GM21528 (cell line): ENCODE measurements around the gene PPP2R5A.
"Not testable (repeated sequence)": the region's sequence is repeated elsewhere in the genome, so short reads cannot be mapped to it uniquely, and the experiment has no call there.

ENCODE experiments used
- ATAC-seq: cut with Tn5 transposase; IDR thresholded peaks from one replicate; pipeline ENCODE4 v1.9.1; 2021; ENCODE audit warnings: mild to moderate bottlenecking, moderate library complexity; ENCODE audit not compliant: unreplicated experiment, low FRiP score

The PPP2R5A gene

DNA sequence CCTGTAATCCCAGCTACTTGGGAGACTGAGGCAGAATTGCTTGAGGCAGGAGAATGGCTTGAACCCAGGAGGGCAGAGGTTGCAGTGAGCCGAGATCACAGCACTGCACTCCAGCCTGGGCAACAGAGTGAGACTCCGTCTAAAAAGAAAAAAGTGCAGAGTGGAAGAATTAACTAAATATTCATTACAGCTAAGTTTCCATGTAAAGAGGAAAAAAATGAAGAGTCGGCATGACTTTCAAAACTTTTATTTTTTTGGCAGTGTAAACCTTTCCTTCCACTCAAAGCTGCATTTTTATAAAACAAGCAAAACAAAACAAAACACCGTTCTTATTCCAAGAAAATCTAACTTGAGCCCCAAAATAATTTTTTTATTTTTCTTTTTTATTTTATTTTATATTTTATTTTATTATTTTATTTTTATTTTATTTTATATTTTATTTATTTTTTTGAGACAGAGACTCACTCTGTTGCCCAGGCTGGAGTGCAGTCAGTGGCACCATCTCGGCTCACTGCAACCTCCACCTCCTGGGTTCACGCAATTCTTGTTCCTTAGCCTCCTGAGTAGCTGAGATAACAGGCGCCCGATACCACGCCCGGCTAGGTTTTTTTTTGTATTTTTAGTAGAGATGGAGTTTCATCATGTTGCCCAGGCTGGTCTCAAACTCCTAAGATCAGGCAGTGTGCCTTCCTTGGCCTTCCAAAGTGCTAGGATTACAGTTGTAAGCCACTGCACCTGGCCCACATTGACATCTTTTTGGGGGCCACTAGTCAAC, 66.6 kb downstream of the PPP2R5A start:
- ATAC-seq, result no peak

DNA sequence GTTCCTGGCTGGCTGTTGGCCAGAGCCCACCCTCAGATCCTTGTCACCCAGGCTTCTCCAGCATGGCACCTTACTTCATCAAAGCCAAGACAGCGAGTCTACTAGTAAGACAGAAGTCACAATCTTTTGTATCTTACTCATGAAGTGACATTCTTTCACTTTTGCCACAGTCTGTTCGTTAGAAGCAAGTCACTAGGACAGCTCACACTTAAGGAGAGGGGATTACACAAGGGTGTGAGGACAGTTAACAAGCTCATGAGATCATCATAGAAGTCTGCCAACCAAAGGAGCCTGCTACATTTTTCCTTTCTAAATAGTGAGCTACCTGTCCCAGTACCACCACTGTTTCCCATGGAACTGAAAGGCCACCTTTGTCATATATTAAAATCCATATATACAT, 68.0 kb downstream of the PPP2R5A start:
- no peak for ATAC-seq

DNA sequence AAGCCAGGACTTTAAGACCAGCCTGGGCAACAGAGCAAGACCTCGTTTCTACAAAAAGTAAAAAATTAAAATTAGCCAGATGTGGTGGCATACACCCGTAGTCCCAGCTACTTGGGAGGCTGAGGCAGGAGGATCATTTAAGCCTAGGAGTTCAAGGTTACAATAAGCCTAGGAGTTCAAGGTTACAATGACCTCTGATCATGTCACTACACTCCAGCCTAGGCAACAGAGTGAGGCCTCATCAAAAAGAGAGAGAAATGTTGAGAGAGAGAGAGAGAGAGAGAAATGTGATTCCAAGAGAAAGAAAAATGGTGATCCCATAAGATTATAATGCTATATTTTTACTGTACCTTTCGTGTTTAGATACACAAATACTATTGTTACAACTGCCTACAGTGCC, 69.3 kb downstream of the PPP2R5A start:
- no peak for ATAC-seq

DNA sequence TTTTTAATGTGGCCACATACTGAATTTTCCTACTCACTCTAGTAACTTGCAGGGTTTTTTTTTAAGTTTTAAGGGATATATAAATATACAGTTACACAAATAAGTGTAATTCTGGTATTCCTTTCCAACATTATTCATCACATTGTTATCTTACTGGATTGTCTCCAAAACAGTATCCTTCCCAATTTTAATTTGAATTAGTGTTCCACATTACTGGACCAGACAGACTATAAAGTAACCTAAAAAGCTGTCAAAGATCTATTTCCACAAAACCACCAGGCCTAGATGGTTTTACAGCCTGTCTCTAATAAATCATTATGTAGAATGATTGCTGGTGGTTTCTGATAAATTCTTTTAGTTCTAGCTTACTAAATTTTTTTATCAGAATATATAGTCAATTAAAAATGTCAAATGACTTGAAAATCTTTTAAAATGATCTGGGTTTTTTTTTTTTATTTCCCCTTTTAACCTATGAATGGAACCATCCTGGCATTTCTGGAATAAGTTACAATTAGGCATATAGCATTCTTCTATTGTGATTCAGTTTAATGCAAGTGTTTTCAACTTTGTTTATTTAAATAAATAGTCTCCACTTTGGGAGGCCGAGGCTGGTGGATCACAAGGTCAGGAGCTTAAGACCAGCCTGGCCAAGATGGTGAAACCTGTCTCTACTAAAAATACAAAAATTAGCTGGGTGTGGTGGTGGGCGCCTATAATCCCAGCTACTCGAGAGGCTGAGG, 70.2 kb downstream of the PPP2R5A start:
- ATAC-seq, result no peak

DNA sequence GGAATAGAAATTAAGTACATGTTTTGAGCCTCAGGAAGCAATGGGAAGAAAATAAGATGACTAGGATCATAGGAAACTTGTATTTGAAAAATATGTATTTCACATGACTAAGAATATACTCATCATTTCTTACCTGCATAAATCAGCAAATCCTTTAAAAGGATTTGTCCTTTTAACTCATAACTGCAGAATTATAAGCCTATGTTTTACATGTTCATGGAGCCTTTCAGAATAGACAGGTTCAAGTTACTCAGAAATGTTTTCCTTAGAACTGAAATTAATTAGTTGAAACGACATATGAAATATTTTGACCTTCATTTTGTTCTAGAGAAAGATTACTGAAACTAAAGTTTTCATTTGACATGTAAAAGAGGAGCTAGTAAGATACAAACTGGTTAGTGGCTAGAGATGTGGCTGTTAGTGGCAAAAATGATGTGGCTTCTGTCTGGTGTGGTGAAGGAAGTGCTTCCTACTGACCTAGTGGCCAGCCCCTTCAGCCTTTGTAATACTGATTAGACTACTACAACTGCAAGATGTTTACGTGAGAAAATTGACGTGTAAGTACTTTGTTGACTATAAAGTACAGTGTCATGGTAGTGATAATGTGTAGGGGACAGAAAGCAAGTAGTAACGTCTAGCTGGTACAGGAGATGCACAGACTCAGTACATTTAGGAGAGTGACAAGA, 74.7 kb downstream of the PPP2R5A start:
- no peak for ATAC-seq

DNA sequence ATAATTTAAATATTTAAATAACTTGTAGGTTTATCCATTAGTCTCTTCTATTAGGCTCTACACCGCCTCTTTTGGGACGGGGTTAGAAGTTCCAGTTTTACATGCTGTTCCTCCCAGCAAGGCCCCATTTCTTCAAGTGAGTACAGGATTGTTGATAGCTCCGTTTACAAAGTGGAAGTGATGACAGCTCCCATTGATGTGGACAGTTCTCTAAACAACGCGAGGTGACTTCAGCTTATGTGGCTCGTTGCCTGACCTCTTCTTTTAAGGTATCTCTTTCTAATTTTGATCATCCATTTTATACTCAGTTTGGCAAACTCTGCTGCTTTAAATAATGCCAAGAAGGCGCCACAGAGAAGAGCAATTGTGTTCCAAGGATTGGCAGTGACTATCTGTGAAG, 79.8 kb downstream of the PPP2R5A start:
- no peak for ATAC-seq

DNA sequence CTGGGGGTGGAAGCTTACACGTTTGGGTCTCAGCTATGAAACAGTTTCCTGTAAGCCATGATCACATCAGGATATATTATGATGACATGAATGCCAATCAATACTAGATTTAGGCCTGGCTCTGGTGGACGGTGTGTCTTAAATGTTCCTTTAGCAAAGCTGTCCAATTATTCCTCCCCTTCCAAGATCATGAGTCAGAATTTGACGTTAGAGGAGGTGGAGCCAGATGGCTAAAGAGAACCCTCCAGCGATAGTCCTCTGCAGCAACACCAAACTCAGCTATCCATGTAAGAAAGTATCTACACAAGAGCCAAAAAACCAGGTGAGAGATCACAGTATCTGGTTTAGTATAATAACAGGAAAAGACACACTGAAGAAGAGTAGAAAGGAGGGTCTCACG, 81.7 kb downstream of the PPP2R5A start:
- ATAC-seq, result no peak

DNA sequence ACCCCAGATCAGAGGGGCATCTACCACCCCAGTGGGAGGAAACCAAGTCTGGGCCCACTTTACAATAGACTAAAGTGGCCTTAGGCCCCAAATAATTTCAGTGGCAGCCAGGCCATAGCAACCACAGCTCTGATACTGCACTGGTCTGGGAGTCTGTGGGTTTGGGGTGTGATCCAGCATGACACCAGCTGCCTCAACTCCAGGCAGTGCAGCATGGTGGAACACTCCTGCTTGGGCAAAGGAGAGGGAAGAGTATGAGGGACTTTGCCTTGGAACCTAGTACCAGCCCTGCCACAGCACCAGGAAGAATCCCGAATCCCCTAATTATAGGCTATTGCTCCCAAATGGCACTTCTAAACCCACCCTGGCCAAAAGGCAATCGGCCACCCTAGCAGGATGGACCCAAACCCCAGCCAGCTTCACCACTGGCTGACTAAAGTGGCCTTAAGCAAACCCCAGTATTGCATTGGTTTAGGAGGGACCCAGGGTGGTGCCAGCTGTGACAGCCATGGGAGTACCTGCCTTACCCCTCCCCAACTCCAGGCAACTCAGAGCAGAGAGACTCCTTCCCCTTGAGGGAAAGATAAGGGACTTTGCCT, 82.4 kb downstream of the PPP2R5A start:
- ATAC-seq, result peak; percentile 30

DNA sequence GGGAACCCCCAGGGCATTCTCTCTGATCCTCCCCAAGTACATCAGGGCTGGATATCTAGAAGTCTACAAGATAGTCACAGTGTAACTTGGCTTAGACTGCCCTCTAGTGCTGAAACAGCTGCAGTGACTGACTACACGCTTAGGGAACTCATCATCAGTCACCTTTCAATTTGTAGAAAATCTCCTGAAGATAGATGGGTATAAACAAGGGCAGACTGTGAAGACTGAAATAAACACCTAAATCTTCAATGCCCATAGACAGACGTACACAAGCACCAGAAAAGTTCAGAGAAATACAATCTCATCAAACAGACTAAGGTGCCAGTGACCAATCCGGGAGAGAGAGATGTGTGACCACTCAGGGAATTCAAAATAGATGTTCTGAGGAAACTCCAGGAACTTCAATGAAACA, 82.9 kb downstream of the PPP2R5A start:
- peak; percentile 84 for ATAC-seq

DNA sequence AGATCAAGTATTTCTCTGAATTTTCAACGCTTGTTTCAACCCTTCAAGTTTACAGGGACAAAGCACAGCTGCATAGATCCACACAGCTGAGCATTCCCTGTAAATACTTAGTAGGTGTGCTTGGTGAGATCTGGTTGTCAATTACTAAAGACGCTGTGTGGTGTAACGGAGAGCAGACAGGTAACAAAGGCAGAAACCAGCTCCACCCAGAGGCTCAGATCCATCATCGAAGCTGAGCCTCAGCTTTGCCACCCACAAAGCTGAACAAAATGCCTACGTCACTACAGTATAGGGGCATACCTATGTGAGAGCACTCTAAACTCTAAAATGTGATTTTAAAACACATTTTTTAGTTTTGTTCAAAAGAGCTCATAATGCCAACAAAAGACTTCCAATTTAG, 90.8 kb downstream of the PPP2R5A start:
- ATAC-seq, result no peak

DNA sequence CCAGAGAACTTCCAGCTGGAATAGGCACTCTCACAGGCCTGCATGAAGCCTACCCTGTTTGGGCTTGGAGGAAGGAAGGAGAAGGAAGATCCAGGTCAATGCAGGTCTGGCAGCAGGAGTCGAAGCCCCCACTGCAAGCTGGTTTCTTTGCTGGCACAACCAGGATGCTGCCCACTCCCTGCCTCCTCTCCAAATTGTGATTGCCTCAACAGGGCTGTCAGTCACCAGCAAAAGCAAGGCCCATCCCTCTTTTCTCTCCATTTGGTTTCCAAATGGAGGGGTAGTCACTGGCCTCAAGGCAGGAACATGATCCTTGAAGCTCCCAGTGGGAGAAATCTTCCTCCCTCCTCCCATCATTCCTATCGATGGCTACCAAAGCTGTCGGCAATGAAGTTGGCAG, 92.4 kb downstream of the PPP2R5A start:
- ATAC-seq, result no peak

DNA sequence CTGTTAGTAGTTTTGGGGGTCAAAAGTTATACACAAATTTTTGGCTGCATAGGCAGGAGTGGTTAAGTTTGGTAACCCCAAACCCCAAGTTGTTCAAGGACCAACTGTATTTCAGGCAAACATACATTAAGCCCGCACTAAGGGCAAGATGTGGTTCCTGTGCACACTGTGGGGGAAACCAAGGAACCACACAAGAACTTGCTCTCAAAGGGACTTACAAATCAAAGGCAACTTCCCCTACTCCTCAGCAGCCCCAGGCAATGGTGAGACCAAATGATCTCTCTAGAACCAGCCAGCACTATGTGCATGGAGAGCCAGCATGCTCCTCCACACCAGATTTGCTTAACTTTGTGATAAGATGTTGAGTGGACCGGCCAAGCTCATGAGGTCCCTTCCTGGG, 94.2 kb downstream of the PPP2R5A start:
- ATAC-seq, result no peak

DNA sequence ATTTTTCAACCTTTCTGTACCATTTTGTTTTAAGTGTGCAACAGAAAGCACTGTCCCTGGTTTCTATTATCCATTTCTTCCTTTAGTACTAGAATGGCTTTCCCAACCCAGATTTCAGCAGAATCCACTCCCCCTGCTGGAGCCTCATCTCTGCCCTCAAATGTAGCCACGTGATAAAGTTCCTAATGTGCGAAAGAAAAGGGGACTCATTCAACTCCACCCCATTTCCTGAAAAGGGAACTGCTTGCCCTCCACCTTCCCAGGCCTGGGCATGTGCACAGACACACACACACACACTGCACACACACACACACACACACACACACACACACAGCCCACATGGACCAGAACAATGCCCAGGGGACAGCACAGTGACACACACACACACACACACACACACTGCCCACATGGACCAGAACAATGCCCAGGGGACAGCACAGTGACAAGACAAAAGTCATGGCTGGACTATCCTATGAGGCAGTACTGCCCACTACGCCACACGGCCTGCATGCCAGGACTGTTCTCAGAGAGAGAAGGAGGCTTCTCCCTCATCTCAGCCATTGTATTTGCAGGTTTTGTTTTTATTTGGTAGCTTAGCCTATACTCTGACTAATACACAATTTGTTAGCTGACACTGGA, 96.3 kb downstream of the PPP2R5A start:
- no peak for ATAC-seq

DNA sequence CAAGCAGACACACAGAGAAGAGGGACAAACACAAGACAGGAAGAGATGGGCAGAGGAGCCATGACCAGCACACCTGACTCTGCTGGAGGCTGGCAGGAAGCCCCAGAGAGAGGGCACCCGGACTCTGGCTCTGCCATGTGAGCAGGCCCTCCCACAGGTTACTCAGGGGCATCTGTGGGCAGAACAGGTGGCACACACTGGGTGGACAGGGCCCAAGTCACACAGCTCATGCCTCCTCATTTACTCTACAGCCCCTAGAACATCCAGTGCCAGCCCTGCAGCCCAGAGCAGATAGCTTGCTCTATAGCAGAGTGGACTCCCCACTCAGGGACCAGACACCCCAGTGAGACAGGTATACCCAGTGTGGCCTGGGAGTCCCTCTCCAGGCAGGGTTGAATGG, 100.8 kb downstream of the PPP2R5A start:
- no peak for ATAC-seq

DNA sequence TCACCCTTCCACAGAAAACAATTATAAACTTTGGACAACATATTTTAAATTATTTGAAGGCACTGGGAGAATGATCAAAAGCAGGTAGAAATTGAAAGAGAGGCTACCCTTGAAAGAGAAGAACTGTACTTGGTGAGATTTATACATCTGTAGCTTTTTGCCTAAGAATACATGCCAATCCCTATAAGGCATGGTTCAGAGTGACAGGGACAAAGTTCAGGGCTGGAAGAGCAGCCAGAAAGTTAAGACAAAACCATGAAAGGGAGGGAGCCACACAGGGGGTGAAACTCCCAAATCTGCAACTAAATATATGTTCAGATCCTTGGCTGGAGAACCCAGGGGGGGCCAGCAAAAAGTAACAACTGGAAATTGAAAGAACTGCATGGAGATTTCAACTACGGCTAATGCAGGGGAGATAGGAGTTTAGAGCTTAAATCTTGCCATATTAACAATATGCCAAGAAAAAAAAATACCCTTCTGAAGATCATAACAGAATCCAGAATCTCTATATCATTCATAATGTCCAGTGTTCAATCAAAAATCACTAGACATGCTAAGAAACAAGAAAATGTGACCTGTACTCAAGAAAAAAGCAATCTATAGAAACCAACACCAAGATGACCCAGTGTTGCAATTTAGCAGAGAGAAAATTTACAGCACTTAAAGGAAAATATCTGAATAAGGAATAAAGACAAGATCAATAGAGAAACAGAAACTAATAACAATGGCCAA, 103.9 kb downstream of the PPP2R5A start:
- ATAC-seq, result no peak

DNA sequence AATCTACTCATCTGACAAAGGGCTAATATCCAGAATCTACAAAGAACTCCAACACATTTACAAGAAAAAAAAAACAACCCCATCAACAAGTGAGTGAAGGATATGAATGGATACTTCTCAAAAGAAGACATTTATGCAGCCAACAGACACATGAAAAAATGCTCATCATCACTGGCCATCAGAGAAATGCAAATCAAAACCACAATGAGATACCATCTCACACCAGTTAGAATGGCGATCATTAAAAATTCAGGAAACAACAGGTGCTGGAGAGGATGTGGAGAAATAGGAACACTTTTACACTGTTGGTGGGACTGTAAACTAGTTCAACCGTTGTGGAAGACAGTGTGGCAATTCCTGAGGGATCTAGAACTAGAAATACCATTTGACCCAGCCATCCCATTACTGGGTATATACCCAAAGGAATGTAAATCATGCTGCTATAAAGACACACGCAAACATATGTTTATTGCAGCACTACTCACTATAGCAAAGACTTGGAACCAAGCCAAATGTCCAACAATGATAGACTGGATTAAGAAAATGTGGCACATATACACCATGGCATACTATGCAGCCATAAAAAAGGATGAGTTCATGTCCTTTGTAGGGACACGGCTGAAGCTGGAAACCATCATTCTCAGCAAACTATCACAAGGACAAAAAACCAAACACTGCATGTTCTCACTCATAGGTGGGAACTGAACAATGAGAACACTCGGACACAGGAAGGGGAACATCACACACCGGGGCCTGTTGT, 110.6 kb downstream of the PPP2R5A start:
- ATAC-seq, result not testable (repeated sequence)

DNA sequence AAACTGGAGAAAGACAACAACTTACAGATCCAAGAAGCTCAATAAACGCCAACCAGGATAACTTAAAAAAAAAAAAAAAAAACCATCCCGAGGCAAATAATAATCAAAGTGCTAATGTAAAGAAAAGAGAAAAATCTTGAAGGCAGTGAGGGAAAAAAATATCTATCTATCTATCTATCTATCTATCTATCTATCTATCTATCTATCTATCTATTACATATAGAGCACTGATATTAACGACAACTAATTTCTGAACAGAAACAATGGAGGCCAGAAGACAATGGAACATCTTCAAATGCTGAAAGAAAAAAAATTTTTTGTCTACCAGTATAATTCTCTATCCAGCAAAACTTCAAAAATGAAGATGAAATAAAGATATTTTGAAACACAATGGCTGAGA, 111.4 kb downstream of the PPP2R5A start:
- no peak for ATAC-seq

DNA sequence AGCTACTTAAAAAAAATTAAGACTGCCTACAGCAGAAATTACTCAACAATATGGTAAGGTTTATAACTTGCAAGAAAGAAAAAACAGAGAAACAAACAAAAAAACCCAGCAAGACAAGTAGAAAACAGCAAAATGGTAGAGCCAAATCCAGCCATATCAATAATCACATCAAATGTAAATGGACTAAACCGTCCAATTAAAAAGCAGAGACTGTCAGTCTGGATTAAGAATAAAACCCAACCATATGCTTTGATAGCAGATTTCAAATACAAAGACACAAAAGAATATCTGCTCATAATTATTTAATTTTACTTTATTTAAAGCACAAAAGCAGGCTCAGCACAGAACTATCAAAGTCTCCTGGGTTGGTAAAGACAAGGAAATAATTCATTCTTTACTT, 112.0 kb downstream of the PPP2R5A start:
- ATAC-seq, result no peak

DNA sequence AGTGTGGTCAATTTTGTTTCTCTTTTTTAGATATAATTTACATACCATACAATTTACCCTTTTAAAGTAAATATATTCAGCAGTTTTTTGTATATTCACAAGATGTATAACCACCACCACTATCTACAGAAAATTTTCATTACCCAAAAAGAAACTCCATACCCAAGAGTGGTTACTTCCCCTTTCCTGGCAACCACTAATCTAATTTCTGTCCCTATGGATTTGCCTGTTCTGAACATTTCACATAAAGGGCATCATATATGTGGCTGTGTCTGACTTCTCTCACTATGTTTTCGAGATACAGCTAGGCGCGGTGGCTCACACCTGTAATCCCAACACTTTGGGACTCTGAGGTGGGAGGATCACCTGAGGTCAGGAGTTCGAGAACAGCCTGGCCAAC, 115.8 kb downstream of the PPP2R5A start:
- no peak for ATAC-seq
